22Rv1 (cell line): ENCODE measurements around the gene NSG1.

ENCODE experiments used
- H3K27ac ChIP-seq: fragments of 450-650 bp; 2 replicates; pipeline ENCODE4 v1.5.1; 2017
- CTCF ChIP-seq: fragments of 450-650 bp; IDR thresholded peaks from 2 replicates; pipeline ENCODE4 v1.5.1; 2017; ENCODE audit warnings: mild to moderate bottlenecking
- ZFX ChIP-seq: fragments of 450-650 bp; IDR thresholded peaks from 2 replicates; pipeline ENCODE4 v1.6.1; 2017; ENCODE audit warnings: antibody characterized with exemption, borderline replicate concordance

NSG1 gene

GRCh38 chr4:4427886-4428285 is 41.0 kb downstream of the NSG1 start:
- no peak for TF ChIP-seq CTCF
- no peak for TF ChIP-seq ZFX

GRCh38 chr4:4428966-4429875 is 42.3 kb downstream of the NSG1 start:
- TF ChIP-seq CTCF = no peak
- TF ChIP-seq ZFX = no peak
- no peak overlapping the region for H3K27ac ChIP-seq

More at GRCh38 chr4:4427886-4428285, 41.0 kb downstream of the NSG1 start:
- H3K27ac ChIP-seq = no peak overlapping the region

GRCh38 chr4:4430492-4431195 is 43.7 kb downstream of the NSG1 start:
- H3K27ac ChIP-seq = no peak overlapping the region
- TF ChIP-seq ZFX (no peak), CTCF (peak; percentile 91)

- no peak overlapping the region for H3K27ac ChIP-seq
- TF ChIP-seq ZFX = no peak
Observed at GRCh38 chr4:4432341-4433125, 45.6 kb downstream of the NSG1 start.

GRCh38 chr4:4433941-4434340 is 47.0 kb downstream of the NSG1 start:
- TF ChIP-seq CTCF (no peak), ZFX (no peak)
- H3K27ac ChIP-seq = no peak overlapping the region

- TF ChIP-seq ZFX = no peak
- TF ChIP-seq CTCF = no peak
- no peak overlapping the region for H3K27ac ChIP-seq
Observed at GRCh38 chr4:4436244-4436823, 49.4 kb downstream of the NSG1 start.
